ENCODE data around the gene RNF212B. TPM values are rescaled to one million over a fixed set of nuclear protein-coding genes. Genes with fewer than 3 reads are reported as not detected.
A peak's percentile ranks its signal among the peaks of the same experiment; 100 is the strongest.

RNF212B gene
- polyA plus RNA-seq, 1 donor from 2014 or later: not detected

GRCh38 chr14:23202001-23202400 lies 35.7 kb upstream of the RNF212B start:
- H4K20me1 ChIP-seq (ENCODE audit: insufficient read depth): no peaks in the 10 kb centered on the region
- no peaks in the 10 kb centered on the region for H3K9me2 ChIP-seq (ENCODE audit: insufficient read depth, low read length)
- no peak overlapping the region for H2AFZ ChIP-seq (ENCODE audit: low read depth, low read length)
- H3K4me2 ChIP-seq (ENCODE audit: low read length): no peak overlapping the region
- H3K27ac ChIP-seq (ENCODE audit: low read length): no peak overlapping the region
- H3F3A ChIP-seq (ENCODE audit: insufficient read depth, low read length, poor library complexity, severe bottlenecking): no peaks in the 10 kb centered on the region
- TF ChIP-seq TAF1 (IDR thresholded peaks at IDR 0.05; ENCODE audit: low read depth): no peak
- TF ChIP-seq CTCF (IDR thresholded peaks at IDR 0.05; ENCODE audit: poor library complexity, severe bottlenecking): no peak
- no peak for TF ChIP-seq MXI1 (conservative IDR thresholded peaks at IDR 0.05; ENCODE audit: poor library complexity, severe bottlenecking)
- TF ChIP-seq REST (IDR thresholded peaks at IDR 0.05; ENCODE audit: borderline replicate concordance): no peak
- TF ChIP-seq EZH2 (IDR thresholded peaks at IDR 0.05; ENCODE audit: borderline replicate concordance, insufficient read depth, low read length, poor library complexity, severe bottlenecking): no peak
- TF ChIP-seq SMC3 (conservative IDR thresholded peaks at IDR 0.05; ENCODE audit: poor library complexity): no peak
- no peak for TF ChIP-seq RAD21 (conservative IDR thresholded peaks at IDR 0.05)
- no peak for TF ChIP-seq EP300 (conservative IDR thresholded peaks at IDR 0.05; ENCODE audit: poor library complexity, severe bottlenecking)
- no peak for TF ChIP-seq POLR2AphosphoS5 (IDR thresholded peaks at IDR 0.05)
- no peaks in the 10 kb centered on the region for H3K9me3 ChIP-seq (ENCODE audit: low read length)
- H3K9ac ChIP-seq (ENCODE audit: low read length): no peak overlapping the region
- H3K36me3 ChIP-seq (ENCODE audit: insufficient read depth, low read length): no peaks in the 10 kb centered on the region
- no peaks in the 10 kb centered on the region for H3K79me2 ChIP-seq (replicated peaks; ENCODE audit: insufficient read depth, low read length)
- no peak overlapping the region for H3K4me3 ChIP-seq (ENCODE audit: low read length)
- H3K27me3 ChIP-seq (ENCODE audit: insufficient read depth, low read depth, low read length): no peaks in the 10 kb centered on the region

- no peaks in the 10 kb centered on the region for H3K36me3 ChIP-seq (ENCODE audit: insufficient read depth, low read length)
- H3K27ac ChIP-seq (ENCODE audit: low read length): no peak overlapping the region
- H4K20me1 ChIP-seq (ENCODE audit: insufficient read depth): no peaks in the 10 kb centered on the region
- H3K9me3 ChIP-seq (ENCODE audit: low read length): no peaks in the 10 kb centered on the region
- H3K4me2 ChIP-seq (ENCODE audit: low read length): no peak overlapping the region
- H3F3A ChIP-seq (ENCODE audit: insufficient read depth, low read length, poor library complexity, severe bottlenecking): no peaks in the 10 kb centered on the region
- no peak overlapping the region for H2AFZ ChIP-seq (ENCODE audit: low read depth, low read length)
- H3K79me2 ChIP-seq (replicated peaks; ENCODE audit: insufficient read depth, low read length): no peaks in the 10 kb centered on the region
- H3K9ac ChIP-seq (ENCODE audit: low read length): no peak overlapping the region
- no peaks in the 10 kb centered on the region for H3K9me2 ChIP-seq (ENCODE audit: insufficient read depth, low read length)
- H3K27me3 ChIP-seq (ENCODE audit: insufficient read depth, low read depth, low read length): no peaks in the 10 kb centered on the region
- TF ChIP-seq EP300 (conservative IDR thresholded peaks at IDR 0.05; ENCODE audit: poor library complexity, severe bottlenecking) (peak; percentile 64), POLR2AphosphoS5 (IDR thresholded peaks at IDR 0.05) (no peak), REST (IDR thresholded peaks at IDR 0.05; ENCODE audit: borderline replicate concordance) (no peak), EZH2 (IDR thresholded peaks at IDR 0.05; ENCODE audit: borderline replicate concordance, insufficient read depth, low read length, poor library complexity, severe bottlenecking) (no peak), SMC3 (conservative IDR thresholded peaks at IDR 0.05; ENCODE audit: poor library complexity) (no peak)
- H3K4me3 ChIP-seq (ENCODE audit: low read length): no peak overlapping the region
These were observed 31.2 kb upstream of the RNF212B start for GRCh38 chr14:23206422-23207145.
